Astrocyte of the hippocampus (primary cell): ENCODE measurements around the gene AKR1C8.

Source experiments
- DNase-seq: peaks from one replicate; pipeline ENCODE4 v3.0.0; 2011; ENCODE audit warnings: low read depth, low spot score

AKR1C8 gene

GRCh38 chr10:5108658-5109416 is 76.1 kb downstream of the AKR1C8 start:
- DNase-seq = no peak

GRCh38 chr10:5107860-5108526 is 77.0 kb downstream of the AKR1C8 start:
- DNase-seq = no peak

- DNase-seq = no peak
Observed at GRCh38 chr10:5106553-5106952, 78.4 kb downstream of the AKR1C8 start.

DNA sequence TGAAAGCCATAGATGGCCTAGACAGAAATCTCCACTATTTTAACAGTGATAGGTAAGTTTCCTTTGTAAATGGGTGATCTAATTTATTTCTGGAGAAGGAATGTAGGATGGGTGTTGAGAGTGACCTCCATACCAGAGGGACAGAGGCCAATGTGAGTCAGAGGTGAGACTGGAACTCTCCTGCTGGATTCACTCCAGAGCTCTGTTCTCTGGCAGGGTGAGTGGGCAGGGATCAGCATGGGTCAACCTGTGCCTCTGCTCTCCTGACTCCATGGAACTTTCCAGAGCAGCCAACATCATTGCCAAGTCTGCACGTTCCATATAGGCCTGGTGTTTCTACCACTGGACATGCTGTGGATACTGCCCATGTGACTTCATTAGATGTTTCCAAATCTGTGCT is 79.3 kb downstream of the AKR1C8 start:
- no peak for DNase-seq
